HK-2 (cell line): ENCODE data around the gene PPP4R1.
"Not testable (repeated sequence)": the region's sequence is repeated elsewhere in the genome, so short reads cannot be mapped to it uniquely, and the experiment has no call there.

Source experiments
- DNase-seq: peaks from one replicate; pipeline ENCODE4 v3.0.0-alpha.2; 2018; ENCODE audit not compliant: unreplicated experiment

Gene PPP4R1, protein sequence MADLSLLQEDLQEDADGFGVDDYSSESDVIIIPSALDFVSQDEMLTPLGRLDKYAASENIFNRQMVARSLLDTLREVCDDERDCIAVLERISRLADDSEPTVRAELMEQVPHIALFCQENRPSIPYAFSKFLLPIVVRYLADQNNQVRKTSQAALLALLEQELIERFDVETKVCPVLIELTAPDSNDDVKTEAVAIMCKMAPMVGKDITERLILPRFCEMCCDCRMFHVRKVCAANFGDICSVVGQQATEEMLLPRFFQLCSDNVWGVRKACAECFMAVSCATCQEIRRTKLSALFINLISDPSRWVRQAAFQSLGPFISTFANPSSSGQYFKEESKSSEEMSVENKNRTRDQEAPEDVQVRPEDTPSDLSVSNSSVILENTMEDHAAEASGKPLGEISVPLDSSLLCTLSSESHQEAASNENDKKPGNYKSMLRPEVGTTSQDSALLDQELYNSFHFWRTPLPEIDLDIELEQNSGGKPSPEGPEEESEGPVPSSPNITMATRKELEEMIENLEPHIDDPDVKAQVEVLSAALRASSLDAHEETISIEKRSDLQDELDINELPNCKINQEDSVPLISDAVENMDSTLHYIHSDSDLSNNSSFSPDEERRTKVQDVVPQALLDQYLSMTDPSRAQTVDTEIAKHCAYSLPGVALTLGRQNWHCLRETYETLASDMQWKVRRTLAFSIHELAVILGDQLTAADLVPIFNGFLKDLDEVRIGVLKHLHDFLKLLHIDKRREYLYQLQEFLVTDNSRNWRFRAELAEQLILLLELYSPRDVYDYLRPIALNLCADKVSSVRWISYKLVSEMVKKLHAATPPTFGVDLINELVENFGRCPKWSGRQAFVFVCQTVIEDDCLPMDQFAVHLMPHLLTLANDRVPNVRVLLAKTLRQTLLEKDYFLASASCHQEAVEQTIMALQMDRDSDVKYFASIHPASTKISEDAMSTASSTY

DNA sequence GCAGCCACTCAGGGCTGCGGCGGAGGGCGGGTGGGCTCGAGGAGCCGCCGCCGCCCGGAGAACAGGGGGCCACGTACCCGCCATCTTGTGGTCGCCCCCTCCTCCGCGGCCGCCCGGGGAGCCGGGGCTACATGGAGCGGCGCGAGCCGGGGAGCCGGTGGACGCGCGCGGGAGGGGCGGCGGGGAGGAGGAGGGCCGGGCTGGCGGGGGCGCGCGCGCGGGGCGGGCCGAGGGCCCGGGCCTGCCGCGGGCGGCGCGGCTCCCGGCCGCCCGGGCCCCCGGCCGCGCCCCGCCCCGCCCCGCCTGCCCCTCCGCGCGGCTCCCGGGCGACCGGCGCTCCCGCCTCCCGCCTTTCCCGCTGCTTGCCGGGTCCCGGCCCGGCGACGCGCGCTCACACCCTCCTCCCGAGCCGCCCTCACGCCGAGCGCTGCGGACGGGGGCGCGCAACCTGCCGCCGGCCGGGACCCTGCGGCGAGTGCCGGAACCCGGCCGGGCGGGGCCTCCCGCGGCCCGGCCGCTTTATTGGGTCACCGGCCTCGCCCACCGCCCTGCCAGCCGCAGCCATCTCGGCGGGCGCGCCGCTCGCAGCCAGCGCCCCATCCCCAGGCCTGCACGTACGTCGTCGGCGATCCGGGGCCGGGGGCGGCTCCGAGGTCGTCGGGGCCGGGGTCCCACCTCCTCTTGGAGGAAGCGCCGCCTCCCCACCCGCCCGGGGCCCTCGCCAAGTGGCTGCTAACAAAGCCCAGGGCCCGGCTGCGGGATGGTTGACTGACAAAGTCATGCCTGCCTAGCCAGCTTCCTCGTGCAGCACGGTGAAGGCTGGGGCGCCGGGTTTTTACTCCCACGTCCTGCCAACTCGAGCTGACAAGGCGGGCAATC lies at the start of gene PPP4R1:
Gene PPP4R1, minus strand, starts transcription at position 159 of the 879 bp plus-strand sequence. Its CDS starts 75 bp downstream, at position 84.
- peak; percentile 81 for DNase-seq

GRCh38 chr18:9663377-9663776 lies 49.0 kb upstream of the PPP4R1 start:
- DNase-seq, result no peak

GRCh38 chr18:9661564-9661963 lies 47.2 kb upstream of the PPP4R1 start:
- DNase-seq, result no peak

GRCh38 chr18:9659499-9660375 lies 45.4 kb upstream of the PPP4R1 start:
- no peak for DNase-seq

DNA sequence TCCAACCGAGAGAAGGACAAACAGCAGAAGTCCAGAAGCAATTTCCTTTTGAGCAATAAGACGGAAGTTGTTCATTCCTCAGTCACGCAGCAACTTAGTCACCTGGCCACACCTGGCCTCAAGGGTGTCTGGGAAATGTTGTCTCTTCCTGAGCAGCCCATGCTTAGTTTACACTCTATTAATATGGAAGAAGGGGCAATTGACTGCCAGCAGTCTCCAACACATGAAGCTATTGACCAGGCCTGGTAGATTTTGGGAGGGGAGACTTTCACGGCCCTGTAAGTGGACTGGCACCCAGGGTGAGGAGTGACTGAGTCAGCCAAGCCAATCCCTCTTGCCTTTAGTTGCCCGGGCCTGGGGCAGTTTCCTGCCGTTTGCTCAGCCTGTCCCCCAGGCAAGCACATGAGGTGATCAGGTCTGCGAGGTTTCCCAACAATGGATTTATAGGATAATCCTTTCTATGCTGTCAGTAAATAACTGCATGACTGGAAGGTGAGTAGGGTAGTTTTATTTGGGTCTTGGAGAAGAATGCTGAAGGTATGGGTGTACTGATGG lies 43.8 kb upstream of the PPP4R1 start:
- no peak for DNase-seq

DNA sequence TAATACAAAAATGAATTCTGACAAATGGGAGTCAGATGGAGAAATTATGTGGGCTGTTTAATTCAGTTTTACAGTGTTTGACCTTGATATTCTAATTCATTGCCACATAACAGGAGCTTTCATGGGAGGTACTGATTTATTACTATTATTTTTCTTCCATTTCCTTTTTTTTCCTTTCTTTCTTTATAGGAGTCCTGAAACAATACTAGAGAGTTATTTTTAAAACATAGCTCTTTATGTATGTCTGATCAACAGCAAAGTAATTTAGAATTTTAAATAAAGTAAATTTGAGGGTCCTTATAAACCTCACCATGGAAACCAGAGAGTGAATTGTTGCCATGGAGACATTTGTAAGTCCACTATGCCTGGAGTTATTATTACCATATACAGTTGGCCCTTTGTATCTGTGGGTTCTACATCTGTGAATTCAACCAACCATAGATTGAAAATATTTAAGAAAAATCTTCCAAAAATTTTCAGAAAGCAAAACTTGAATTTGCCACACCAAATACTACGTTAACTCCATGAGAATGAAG lies 40.9 kb upstream of the PPP4R1 start:
- no peak for DNase-seq

- DNase-seq, result no peak
Observed at GRCh38 chr18:9653390-9653789, 39.0 kb upstream of the PPP4R1 start.

DNA sequence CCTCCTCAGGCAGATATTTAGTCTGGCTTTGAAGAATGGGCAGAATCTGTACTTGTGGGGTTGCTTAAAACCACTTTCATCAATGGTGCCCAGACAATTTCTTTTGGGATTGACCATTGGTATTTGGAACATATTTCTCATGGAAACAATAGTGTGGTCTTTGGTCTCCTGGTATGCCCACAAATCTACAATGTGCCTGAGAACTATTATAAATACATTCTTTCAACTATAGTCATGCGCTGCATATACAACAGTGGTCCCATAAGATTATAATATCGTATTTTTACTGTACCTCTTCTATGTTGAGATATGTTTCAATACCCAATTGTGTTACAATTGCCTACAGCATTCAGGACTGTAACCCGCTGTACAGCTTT lies 34.8 kb upstream of the PPP4R1 start:
- no peak for DNase-seq

- no peak for DNase-seq
Observed at GRCh38 chr18:9648431-9649163, 34.2 kb upstream of the PPP4R1 start.

GRCh38 chr18:9647496-9648323 lies 33.4 kb upstream of the PPP4R1 start:
- DNase-seq, result no peak

- peak; percentile 25 for DNase-seq
Observed at GRCh38 chr18:9643549-9643948, 29.2 kb upstream of the PPP4R1 start.

GRCh38 chr18:9642799-9643462 lies 28.6 kb upstream of the PPP4R1 start:
- no peak for DNase-seq

DNA sequence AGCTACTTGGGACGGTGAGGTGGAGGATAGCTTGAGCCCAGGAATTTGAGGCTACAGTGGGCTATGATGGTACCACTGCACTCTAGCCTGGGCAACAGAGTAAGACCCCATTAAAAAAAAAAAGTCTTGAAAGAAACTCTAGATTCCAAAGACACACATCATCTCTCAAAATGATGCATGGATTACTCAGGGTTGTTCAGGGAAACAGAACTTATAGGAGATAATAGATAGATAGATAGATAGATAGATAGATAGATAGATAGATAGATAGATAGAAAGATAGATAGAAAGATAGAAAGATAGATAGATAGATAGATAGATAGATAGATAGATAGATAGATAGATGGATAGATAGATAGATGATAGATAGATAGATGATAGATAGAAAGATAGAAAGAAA lies 26.7 kb upstream of the PPP4R1 start:
- DNase-seq, result not testable (repeated sequence)

DNA sequence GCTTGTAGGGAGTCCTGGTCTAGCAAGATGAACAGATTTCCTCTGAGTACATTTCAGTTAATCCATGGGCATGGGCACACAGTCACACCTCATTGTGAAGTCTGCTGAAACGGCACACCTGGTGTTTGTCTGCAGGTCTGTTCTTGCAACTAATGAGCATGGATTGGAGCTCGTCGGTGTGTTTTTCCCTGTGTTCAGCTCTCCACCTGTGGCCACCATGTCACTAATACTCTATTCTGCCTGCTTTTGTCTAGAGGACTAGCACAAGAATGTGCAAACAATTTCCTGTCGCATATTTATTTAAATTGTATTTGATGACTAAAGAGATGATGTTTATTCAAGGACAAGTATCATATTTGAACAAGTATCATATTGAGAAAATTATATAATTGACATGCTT lies 24.5 kb upstream of the PPP4R1 start:
- DNase-seq, result no peak

GRCh38 chr18:9637036-9637767 lies 22.8 kb upstream of the PPP4R1 start:
- no peak for DNase-seq

DNA sequence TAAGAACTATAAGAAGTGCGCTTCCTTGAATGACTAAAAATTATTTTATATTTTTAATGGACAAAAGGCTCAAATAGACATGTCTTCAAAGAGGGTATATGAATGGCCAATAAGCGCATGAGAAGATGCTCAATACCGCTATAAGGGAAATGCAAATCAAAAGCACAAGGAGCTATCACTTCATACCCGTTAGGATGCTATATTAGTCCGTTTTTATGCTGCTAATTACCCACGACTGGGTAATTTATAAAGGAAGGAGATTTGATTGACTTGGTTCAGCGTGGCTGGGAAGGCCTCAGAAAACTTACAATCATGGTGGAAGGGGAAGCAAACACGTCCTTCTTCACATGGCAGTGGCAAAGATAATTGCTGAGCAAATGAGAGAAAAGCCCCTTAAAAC lies 20.5 kb upstream of the PPP4R1 start:
- no peak for DNase-seq

GRCh38 chr18:9631814-9632496 lies 17.6 kb upstream of the PPP4R1 start:
- DNase-seq, result no peak
